Endothelial cell (in vitro differentiated cells): ENCODE results near the gene P2RX4. TPM values are rescaled to one million over a fixed set of nuclear protein-coding genes. Genes with fewer than 3 reads are reported as not detected.

ENCODE experiments used
- DNase-seq: peaks from one replicate; pipeline ENCODE4 v3.0.0; 2021; ENCODE audit warnings: low spot score
- H3K27ac Mint-ChIP-seq: one replicate; pipeline ENCODE4 v1.8.0; 2021; ENCODE audit warnings: mixed read lengths, inconsistent platforms; ENCODE audit not compliant: unreplicated experiment
- H3K27me3 Mint-ChIP-seq: one replicate; pipeline ENCODE4 v1.8.0; 2021; ENCODE audit warnings: mild to moderate bottlenecking, moderate library complexity, mixed read lengths, inconsistent platforms; ENCODE audit not compliant: unreplicated experiment
- H3K36me3 Mint-ChIP-seq: one replicate; pipeline ENCODE4 v1.8.0; 2021; ENCODE audit warnings: mild to moderate bottlenecking, low read depth, mixed read lengths, inconsistent platforms; ENCODE audit not compliant: unreplicated experiment
- H3K4me1 Mint-ChIP-seq: one replicate; pipeline ENCODE4 v1.8.0; 2021; ENCODE audit warnings: mild to moderate bottlenecking, mixed read lengths, inconsistent platforms; ENCODE audit not compliant: unreplicated experiment
- H3K4me3 Mint-ChIP-seq: one replicate; pipeline ENCODE4 v1.8.0; 2021; ENCODE audit warnings: mild to moderate bottlenecking, mixed read lengths, inconsistent platforms; ENCODE audit not compliant: unreplicated experiment
- H3K9me3 Mint-ChIP-seq: one replicate; pipeline ENCODE4 v1.8.0; 2021; ENCODE audit warnings: mixed read lengths, inconsistent platforms; ENCODE audit not compliant: unreplicated experiment
- CTCF ChIP-seq: fragments of 200-600 bp; sonication (generic); IDR thresholded peaks from one replicate; pipeline ENCODE4 v1.5.0; 2021; ENCODE audit warnings: antibody characterized with exemption; ENCODE audit not compliant: unreplicated experiment
- total RNA-seq: library from RNA; stranded (reverse); fragmentation: NEBNext Ultra II Directional; extraction: Animal tissue kit (Norgen Biotek cat#: 25700); gene quantifications from one replicate; pipeline ENCODE4 v1.2.1, GENCODE V29; 2021; ENCODE audit not compliant: unreplicated experiment

P2RX4 gene
- total RNA-seq, 1 donor from 2014 or later: 20.0 TPM

GRCh38 chr12:121236776-121237175 is 26.8 kb downstream of the P2RX4 start:
- Mint-ChIP-seq H3K36me3 (peaks cover 18% of the 10 kb centered on the region), H3K27ac (no peak overlapping the region), H3K4me1 (peaks cover 36% of the 10 kb centered on the region), H3K9me3 (no peaks in the 10 kb centered on the region), H3K4me3 (no peak overlapping the region), H3K27me3 (peaks cover 9% of the 10 kb centered on the region)
- no peak for DNase-seq
- TF ChIP-seq CTCF: no peak

GRCh38 chr12:121237415-121237814 is 27.5 kb downstream of the P2RX4 start:
- no peak for TF ChIP-seq CTCF
- no peak for DNase-seq
- H3K36me3 Mint-ChIP-seq: peaks cover 18% of the 10 kb centered on the region
- peaks cover 36% of the 10 kb centered on the region for H3K4me1 Mint-ChIP-seq
- H3K27me3 Mint-ChIP-seq: peaks cover 9% of the 10 kb centered on the region
- H3K4me3 Mint-ChIP-seq: peak overlapping the region; percentile 42
- peak overlapping the region; percentile 61 for H3K27ac Mint-ChIP-seq
- H3K9me3 Mint-ChIP-seq: no peaks in the 10 kb centered on the region

GRCh38 chr12:121238086-121238485 is 28.2 kb downstream of the P2RX4 start:
- Mint-ChIP-seq H3K27ac (no peak overlapping the region), H3K4me3 (peak overlapping the region; percentile 42), H3K4me1 (peaks cover 36% of the 10 kb centered on the region), H3K27me3 (peaks cover 5% of the 10 kb centered on the region), H3K9me3 (no peaks in the 10 kb centered on the region), H3K36me3 (peaks cover 15% of the 10 kb centered on the region)
- no peak for TF ChIP-seq CTCF
- no peak for DNase-seq

GRCh38 chr12:121238604-121239350 is 28.8 kb downstream of the P2RX4 start:
- Mint-ChIP-seq H3K4me3 (no peak overlapping the region), H3K9me3 (no peaks in the 10 kb centered on the region), H3K27ac (peak overlapping the region; percentile 83), H3K36me3 (peaks cover 21% of the 10 kb centered on the region), H3K27me3 (peaks cover 5% of the 10 kb centered on the region), H3K4me1 (peaks cover 36% of the 10 kb centered on the region)
- no peak for DNase-seq
- no peak for TF ChIP-seq CTCF

- peaks cover 24% of the 10 kb centered on the region for H3K36me3 Mint-ChIP-seq
- peaks cover 7% of the 10 kb centered on the region for H3K27me3 Mint-ChIP-seq
- H3K27ac Mint-ChIP-seq: peak overlapping the region; percentile 83
- TF ChIP-seq CTCF: no peak
- no peaks in the 10 kb centered on the region for H3K9me3 Mint-ChIP-seq
- DNase-seq: no peak
- peaks cover 36% of the 10 kb centered on the region for H3K4me1 Mint-ChIP-seq
- H3K4me3 Mint-ChIP-seq: peak overlapping the region; percentile 9
These were observed 29.6 kb downstream of the P2RX4 start for GRCh38 chr12:121239351-121240061.
